HFF-Myc (cell line): ENCODE data around the gene MSH3.

Source experiments
- DNase-seq: peaks from one replicate; pipeline ENCODE4 v3.0.0-alpha.2; 2011; ENCODE audit warnings: low read depth; ENCODE audit errors: extremely low read depth
- H3K4me3 ChIP-seq: replicated peaks from 2 replicates; pipeline ENCODE4 v1.5.1; 2011; ENCODE audit warnings: low read depth, mild to moderate bottlenecking, control low read depth, low read length
- TF ChIP-seq, protein P1 (sequence below): IDR thresholded peaks from 2 replicates; pipeline ENCODE4 v1.5.1; 2012; ENCODE audit warnings: mild to moderate bottlenecking, low read depth, low read length, control low read depth; ENCODE audit errors: missing control alignments

MSH3 gene

DNA sequence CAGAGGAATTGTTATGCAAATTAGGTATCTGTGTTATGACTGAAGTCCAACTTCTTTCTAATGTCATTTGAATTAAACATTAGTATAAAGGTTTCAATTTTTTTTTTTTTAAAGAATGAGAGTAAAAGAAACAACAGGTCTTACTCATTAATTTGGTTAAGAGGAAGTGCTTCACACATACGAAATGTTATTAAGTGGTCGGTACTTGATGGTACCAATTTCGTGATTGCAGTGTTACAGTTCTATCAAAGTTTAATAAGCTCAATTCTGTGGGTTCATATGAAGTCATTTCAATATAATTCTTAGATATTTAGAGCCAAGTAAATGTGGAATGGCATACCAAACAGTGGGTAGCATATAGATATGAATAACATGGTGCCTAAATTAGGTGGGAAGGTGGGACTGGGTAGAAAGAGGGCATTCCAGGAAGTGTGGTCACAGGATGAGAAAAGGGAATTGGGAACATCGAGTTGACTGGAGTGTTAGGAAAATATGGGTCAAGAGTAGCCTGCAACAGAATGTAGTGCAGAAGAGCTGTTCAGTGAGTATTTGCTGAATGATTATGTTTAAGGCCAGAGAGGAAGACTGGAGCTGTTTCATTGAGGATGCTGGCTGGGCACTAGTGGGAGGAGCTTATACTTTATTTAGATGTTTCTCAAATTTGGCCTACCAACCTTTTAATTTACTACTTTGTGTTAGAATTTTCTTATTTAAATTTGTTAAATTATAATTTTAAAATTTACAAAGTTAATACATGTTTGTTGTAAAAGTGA, 34.4 kb downstream of the MSH3 start:
- DNase-seq = no peak
- TF ChIP-seq, protein P1, sequence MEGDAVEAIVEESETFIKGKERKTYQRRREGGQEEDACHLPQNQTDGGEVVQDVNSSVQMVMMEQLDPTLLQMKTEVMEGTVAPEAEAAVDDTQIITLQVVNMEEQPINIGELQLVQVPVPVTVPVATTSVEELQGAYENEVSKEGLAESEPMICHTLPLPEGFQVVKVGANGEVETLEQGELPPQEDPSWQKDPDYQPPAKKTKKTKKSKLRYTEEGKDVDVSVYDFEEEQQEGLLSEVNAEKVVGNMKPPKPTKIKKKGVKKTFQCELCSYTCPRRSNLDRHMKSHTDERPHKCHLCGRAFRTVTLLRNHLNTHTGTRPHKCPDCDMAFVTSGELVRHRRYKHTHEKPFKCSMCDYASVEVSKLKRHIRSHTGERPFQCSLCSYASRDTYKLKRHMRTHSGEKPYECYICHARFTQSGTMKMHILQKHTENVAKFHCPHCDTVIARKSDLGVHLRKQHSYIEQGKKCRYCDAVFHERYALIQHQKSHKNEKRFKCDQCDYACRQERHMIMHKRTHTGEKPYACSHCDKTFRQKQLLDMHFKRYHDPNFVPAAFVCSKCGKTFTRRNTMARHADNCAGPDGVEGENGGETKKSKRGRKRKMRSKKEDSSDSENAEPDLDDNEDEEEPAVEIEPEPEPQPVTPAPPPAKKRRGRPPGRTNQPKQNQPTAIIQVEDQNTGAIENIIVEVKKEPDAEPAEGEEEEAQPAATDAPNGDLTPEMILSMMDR = no peak
- no peak overlapping the region for H3K4me3 ChIP-seq

DNA sequence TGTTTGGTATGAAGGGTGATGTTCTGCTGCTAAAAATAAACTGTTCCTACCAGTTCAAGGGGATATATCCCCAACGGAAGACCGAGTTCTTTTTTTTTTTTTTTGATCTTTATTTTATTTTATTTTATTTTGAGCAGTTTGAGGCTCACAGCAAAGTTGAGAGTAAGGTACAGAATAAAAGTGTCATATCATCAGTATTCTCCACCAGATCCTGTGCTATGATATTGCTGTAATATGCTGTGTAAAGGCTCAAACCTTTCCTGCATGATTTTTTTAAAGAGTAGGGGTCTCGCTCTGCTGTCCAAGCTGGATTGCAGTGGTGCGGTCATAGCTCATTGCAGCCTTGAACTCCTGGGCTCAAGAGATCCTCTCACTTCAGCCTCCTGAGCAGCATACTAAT, 35.2 kb downstream of the MSH3 start:
- no peak overlapping the region for H3K4me3 ChIP-seq
- TF ChIP-seq, protein P1 = no peak
- no peak for DNase-seq

DNA sequence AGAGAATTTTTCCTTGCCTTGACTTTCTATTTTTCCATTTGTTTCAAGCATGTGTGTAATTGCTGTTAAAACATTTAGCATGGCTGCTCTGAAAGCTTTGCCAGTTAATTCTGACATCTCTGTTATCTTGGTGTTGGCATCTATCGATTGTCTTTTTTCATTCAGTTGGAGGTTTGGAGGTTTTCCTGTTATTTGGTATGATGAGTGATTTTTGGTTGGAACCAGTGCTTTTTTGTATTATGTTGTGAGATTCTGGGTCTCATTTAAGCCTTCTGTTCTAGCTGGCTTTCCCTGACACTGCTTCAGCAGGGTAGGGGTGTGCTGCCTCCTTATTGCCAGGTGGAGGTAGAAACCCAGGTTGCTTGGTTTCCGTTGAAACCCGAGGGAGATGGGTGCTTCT, 41.2 kb downstream of the MSH3 start:
- TF ChIP-seq, protein P1 = no peak
- H3K4me3 ChIP-seq = no peak overlapping the region
- no peak for DNase-seq

DNA sequence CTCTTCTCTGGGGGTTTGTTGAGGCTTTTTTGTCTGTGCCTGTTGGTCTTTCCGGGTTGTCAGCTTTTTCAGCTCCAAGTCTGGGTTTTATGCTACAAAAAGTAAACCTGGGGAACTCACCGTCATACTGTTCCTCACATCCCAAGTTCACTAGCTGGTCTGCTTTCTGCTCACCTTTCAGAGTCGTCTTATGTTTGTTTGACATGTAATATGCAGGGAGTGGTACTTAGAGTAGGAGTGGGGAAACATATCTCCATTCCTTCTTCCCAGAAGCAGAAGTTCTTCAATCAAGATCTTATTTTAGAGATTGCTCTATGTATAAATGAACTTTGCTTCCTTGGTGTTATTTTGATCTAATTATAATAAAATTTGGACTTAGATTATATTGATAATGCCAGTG, 42.0 kb downstream of the MSH3 start:
- H3K4me3 ChIP-seq = no peak overlapping the region
- DNase-seq = no peak
- TF ChIP-seq, protein P1 = no peak

GRCh38 chr5:80697100-80697499, 42.6 kb downstream of the MSH3 start:
- no peak for DNase-seq
- TF ChIP-seq, protein P1 = no peak
- H3K4me3 ChIP-seq = no peak overlapping the region

GRCh38 chr5:80698369-80698768, 43.9 kb downstream of the MSH3 start:
- DNase-seq = no peak
- TF ChIP-seq, protein P1 = no peak
- no peak overlapping the region for H3K4me3 ChIP-seq

- no peak for DNase-seq
- TF ChIP-seq, protein P1 = no peak
- H3K4me3 ChIP-seq = no peak overlapping the region
Observed at GRCh38 chr5:80701597-80701996, 47.1 kb downstream of the MSH3 start.
